Activated CD8-positive, alpha-beta memory T cell treated with anti-CD3 and anti-CD28 coated beads, Interleukin-2, amount 50 U/mL, for 48 hours (primary cell): ENCODE data around the gene TNRC6C.
A peak's percentile ranks its signal among the peaks of the same experiment; 100 is the strongest.
"Not testable (repeated sequence)": the region's sequence is repeated elsewhere in the genome, so short reads cannot be mapped to it uniquely, and the experiment has no call there.

Experiments used
- DNase-seq: peaks from one replicate; pipeline ENCODE4 v3.0.0-alpha.2; 2020

Gene TNRC6C

DNA sequence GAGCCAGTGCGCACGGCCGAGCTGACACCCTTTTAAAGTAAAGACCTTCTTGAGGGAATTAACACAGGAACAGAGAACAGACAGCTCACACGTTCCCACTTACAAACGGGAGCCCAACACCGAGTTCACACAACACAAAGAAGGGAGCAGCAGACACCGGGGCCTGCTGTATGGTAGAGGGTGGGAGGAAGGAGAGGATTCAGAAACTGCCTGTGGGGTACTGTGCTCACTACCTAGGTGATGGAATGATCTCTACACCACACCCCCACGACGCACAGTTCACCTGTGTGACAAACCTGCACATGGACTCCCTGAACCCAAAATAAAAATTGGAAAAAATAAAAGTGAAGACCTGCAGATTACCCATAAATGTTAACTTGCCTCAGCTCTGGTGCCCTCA lies 137.6 kb downstream of the TNRC6C start:
- DNase-seq: no peak

DNA sequence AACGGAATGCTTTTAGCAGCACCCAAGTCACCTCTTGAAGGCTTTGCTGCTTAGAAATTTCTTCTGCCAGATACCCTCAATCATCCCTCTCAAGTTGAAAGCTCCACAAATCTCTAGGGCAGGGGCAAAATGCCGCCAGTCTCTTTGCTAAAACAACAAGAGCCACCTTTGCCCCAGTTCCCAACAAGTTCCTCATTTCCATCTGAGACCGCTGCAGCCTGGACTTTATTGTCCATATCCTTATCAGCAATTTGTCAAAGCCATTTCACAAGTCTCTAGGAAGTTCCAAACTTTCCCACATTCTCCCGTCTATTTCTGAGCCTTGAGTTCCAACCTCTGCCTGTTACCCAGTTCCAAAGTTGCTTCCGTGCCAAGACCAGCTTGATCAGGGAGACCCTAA lies 142.6 kb downstream of the TNRC6C start:
- DNase-seq: no peak

DNA sequence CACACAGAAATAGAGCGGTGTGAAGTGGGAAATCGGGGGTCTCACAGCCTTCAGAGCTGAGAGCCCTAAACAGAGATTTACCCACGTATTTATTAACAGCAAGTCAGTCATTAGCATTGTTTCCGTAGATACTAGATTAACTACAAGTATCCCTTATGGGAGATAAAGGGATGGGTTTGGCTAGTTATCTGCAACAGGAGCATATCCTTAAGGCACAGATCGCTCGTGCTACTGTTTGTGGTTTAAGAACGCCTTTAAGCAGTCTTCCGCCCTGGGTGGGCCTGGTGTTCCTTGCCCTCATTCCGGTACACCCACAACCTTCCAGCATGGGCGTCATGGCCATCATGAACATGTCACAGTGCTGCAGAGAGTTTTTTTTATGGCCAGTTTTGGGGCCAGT lies 143.0 kb downstream of the TNRC6C start:
- no peak for DNase-seq

DNA sequence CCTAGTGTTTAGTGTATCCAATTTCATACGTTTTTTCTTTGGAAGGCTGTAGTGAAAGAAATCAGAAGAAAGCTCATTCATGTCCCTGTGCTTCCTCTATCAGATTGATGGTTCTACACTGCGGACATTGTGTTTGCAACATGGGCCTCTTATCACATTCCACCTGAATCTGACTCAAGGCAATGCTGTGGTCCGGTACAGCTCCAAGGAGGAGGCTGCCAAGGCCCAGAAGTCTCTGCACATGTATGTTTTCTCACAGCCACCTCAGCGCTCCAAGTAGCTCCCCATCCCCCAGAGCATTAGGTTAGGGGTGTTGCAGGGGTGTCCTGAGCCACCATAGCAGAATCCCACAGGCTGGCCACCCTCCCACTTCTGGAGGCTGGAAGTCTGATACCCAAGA lies 144.8 kb downstream of the TNRC6C start:
- no peak for DNase-seq

DNA sequence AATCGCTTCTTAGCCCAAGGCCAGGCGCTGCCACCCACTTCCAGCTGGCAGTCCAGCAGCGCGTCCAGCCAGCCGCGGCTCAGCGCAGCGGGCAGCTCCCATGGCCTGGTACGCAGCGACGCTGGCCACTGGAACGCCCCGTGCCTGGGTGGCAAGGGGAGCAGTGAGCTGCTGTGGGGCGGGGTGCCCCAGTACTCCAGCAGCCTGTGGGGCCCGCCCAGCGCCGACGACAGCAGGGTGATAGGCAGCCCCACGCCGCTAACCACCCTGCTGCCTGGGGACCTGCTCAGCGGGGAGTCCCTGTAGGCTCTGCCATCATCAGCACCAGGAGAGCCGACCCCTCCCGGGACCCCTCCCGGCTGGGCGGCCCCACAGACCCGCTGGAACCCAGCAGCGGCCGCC lies 146.0 kb downstream of the TNRC6C start:
- DNase-seq: no peak

DNA sequence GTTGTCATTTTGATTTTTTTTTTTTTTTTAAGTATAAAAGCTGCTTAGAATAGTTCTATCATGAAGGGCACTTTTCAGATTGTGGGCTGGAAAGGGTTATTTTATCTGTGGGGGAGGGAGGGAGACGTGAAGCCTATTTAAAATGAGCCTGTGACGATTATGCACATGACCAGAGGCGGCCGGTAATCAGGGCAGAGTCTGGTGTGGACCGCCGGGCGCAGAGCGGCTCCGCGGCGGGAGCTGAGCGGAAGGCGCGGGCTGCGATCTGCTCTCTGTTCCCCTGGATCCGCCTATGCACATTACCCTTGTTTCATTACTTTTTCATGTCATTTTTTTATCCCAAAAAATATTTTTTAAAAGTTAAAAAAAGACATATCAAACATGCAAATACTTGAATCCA lies 146.6 kb downstream of the TNRC6C start:
- DNase-seq: no peak

DNA sequence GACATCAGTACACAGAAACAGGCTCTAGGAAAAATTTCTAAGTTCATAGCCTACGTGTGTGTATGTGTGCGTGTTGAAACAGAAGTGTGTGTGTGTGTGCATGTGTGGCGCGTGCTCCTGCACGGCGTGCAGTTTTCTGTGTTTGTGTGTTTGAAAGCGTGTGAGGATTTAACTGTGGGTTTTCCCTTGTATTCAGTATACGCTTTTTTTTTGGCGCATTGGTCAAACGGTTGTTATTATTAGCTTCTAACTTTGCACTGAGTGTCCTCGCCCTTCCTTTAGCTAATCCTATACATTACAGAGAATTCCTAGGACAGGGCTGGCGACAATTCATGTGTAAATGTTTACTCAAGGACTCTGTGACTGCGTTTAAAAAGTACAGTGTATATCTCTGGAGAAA lies 147.0 kb downstream of the TNRC6C start:
- no peak for DNase-seq

DNA sequence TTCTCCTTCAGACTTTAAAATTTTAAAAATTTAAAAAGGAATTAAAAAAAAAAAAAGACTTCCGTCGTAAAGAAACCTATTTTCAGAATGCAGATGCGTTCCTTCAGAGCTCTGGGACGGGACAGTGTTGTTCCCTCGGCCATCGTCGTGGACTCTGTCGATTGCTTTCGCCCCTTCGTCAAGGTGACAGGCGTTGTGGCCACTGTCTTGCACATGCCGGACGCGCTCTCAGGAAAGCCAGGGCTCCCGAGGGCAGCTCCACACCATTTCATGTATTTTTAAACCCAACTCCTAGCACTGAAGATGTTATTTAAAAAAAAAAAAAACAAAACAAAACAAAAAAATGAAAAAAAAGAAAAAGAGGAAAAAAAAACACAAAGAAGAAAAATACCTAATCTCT lies 147.7 kb downstream of the TNRC6C start:
- DNase-seq: no peak

DNA sequence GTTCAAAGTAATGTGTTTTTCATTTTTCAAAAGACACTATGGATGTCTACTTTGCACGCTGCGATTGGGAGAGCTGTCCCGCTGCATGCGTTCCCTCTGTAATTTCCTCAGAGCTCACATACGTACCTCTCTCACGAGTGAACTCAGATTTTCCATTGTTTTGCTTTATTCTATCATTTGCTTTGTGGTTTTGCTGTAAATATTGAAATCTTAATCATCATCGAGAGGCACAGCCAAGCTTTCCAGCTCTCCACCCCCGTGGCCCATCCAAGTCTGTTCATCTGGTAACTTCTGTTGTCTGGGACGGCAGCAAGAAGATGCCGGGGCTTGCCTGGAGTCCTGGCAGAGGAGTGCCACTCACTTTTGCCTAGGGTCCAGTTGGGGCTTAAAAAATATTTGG lies 149.0 kb downstream of the TNRC6C start:
- no peak for DNase-seq

DNA sequence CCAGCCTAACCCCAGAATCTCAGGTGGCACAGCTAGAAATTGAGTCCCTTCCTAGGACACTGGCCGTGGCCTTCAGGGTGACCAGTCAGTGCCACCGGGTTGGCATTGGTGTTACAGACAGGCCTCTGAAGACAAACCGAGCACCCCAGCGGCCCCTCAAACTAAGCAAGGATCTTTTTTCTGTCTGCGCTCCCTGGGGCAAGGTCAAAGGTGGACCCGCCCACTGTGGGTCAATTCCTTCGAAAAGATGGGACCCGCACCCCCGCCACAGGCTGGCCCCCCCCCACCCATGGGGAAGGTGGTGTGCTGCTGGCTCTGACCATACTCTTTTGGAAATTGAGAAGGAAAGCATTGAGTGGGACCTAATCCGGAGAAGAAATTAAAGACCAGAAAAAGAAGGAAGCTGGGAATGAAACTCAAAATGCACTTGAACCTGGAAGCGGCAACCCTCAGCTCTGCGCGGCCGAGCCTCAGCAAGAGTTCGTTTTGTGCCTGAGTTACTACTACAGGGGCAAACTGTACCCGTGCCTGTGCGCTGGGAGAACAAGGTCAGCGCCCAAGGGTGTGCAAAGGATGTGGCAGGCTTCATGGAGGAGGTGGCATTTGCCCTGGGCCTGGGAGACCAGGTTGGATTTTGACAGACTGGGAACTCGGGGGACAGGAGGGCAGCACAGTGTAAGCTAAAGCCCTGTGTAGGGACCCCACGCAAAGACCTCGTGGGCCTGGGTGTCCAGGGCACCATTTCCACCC lies 149.6 kb downstream of the TNRC6C start:
- no peak for DNase-seq

DNA sequence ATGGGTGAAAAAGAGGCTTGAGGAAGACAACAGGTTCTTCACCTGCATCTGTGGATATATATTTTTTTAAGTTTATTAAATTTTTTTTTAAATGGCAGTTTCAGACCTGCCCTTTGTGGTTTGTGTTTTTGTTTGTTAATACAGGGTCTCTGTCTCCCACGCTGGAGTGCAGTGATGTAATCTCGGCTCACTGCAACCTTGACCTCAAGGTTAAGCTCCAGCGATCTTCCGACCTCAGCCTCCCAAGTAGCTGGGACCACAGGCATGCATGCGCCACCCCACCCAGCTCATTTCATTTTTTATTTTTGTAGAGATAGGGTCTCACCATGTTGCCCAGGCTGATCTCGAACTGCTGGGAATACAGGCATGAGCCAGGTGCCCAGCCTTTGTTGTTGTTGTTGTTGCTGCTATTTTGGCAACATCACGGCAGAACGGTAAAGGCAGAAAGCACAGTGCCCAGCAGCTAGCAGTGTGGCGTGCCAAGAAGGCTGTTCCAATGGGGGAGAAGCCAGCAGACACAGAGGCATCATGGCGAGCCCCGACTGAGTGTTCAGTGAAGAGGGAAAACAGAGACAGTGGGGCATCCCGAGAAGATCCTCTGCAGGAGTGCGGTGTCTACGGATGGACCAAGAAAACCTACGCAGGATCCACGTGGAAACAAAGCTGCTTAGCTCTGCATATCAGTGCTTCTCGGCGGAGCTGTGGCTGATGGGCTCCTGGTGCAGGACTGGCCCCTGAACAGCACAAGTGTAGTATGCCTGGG lies 150.4 kb downstream of the TNRC6C start:
- no peak for DNase-seq

DNA sequence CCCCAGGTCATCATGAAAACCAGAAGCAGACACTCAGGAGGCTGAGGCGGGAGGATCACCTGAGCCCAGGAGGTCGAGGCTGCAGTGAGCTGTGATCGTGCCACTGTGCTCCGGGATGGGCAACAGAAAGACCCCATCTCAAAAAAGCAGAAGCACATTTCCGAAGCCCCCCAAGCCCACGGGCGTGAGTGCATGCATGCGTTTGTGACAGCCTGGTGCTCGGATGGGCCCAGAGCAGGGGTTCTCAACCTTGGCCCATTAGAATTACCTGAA lies 150.9 kb downstream of the TNRC6C start:
- DNase-seq: no peak

DNA sequence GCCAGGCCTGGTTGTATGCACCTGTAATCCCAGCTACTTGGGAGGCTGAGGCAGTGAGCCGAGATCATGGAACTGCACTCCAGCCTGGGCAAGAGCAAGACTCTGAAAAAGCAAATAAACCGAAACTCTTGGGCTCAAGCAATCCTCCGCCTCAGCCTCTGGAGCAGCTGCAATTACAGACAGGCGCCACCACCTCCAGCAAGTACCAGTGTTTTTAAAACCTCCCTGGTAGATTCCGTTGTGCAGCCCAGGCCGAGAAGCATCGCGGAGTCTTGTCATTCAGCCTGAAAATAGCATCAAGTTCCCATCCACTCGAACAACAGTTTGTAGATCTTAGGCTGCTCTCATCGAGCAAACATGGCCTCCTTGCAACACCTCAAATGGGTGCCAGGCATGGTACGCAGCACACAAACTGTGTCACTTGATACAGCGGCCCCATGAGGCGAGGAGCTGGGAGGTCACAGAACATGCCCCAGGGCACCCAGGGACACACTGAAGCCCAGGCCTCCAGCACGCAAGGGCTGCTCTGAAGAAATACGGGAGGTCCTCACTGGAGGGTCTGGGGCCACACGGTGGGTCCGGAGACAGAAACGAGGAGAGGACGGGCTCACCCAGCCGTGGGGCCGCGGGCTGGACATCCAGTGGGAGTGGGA lies 152.0 kb downstream of the TNRC6C start:
- DNase-seq: no peak

DNA sequence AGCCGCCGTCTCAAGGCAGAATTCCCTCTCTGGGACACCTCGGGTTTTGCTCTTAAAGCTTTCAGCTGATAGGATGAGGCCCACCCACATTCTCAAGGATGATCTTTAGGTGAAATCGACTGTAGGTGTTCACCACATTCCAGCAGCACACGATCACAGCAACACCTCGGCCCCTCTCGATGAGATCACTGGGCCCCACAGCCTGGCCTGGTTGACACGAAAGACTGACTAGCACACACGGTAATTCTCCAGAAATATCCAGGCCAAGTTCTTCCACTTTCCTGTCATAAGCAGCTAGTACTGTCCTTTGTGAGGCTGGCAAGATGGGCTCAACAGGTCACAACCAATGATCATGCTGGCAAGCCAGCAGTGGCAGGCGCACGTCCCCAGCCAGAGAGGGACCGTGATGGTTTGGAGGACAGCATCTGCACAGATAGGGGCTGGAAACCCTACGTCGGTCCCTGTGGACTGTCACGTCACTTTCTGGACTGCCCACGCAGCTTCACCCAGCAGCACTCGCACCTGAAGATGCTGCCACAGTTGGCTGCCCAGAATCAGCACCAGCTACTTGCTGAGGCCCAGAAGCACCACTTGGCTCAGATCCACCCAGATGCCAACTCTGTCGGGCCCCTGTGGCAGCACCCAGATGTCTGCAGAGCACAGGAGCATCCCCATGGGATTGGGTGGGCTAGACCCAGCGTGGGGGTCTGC lies 152.7 kb downstream of the TNRC6C start:
- DNase-seq: no peak

DNA sequence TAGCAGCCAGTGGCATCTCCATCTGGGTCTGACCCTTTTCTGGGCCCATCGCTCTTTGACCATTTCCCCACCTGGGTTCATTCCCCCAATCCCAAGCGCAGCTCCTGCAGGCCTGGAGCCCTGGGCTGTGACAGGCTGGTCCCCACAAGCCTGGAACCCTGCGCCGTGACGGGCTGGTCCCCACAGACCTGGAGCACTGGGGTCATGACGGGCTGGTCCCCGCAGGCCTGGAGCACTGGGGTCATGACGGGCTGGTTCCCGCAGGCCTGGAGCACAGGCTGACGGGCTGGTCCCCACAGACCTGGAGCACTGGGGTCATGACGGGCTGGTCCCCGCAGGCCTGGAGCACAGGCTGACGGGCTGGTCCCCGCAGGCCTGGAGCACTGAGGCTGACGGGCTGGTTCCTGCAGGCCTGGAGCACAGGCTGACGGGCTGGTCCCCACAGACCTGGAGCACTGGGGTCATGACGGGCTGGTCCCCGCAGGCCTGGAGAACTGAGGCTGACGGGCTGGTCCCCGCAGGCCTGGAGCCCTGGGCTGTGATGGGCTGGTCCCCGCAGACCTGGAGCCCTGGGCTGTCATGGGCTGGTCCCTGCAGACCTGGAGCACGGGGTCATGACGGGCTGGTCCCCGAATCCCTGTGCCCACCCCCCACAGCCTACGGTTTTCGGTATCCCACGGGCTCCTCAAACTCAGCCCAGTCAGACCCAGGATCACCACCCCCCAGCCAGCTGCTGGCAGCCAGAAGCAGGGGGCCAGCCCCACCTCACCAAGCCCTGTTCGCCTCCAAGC lies 153.4 kb downstream of the TNRC6C start:
- no peak for DNase-seq

DNA sequence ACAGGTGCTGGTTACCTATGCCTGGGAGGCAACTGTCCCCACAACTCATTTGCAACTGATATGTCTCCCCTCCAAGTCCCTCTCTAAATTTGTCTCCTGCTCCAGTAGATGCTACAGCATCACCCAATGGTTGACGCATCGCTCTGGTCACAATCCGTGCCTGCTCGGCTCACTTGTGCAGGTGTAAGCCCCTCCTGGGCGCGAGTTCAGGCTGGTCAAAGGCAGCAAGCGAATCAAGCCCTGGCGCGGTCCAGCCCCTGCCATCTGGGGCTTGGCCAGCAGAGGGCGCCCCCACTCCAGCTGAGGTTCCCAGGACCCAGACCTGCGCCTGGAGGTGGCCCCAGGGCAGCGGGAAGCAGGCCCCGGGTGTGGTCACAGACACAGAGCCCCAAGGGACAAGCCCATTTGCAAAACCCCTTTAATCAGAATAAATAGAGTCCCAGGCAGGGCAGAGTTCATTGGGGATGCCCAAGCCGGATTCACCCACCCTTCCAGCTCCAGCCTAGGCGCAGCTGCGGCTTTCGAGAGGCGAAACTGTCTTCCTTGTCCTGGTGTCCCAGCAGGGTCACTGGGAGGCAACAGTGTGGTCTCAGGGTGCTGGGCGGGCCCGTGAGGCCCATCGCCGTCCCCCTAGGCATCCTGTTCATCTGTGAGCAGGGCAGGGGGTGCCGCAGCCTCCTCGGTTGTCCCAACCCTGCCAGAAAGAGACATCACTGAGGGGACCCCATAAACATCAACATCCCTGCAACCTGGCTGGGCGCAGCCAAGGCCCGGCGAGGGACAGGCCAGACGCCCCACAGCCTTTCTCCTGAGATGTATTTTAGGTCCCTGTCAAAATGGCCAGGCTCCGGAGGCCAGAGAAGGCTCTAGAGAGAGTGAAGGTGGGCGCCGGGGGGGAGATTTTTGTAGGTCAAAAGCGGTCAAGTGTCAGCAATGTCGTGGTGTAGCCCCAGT lies 154.3 kb downstream of the TNRC6C start:
- peak; percentile 99 for DNase-seq

DNA sequence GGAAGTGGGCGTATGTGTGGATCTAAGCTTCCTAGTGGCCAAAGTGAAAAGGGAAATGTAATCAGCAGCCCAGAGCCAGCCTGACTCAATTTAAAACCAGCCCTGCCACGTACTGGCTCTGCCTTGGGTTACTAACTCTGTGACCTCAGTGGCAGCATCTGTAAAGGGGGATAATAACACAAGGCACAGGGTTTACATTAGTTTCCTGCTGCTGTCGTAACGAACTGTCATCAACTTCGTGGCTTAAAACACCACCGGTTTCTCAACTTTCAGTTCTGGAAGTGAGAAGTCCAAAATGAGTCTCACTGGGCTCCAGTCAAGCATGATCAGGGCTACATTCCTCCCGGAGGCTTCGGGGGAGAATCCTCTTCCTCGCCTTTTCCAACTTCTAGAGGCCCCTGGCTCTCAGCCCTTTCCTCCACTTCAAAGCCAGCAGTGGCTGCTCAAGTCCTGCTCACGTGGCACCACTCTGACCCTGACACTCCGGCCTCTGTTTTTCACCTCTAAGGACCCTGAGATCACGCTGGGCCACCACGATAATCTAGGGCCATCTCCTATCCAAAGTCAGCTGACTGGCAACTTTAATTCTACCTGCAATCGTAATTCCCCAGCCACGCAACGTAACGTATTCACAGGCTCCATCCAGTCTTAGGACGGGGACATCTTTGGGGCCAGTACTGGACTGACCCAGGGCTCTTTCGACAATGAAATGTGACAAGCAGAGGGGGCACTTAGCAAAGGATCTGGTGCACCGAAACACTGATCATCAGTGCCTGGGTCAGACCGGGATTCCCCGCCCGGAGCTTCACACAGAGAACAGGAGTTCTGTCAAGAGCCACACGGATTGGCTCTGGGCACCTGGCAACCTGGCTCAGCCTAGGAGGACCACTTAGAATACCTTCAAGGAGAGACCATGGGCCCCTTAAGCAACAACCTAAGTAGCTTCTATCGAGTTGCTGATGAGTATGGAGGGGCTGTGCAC lies 155.6 kb downstream of the TNRC6C start:
- no peak for DNase-seq

DNA sequence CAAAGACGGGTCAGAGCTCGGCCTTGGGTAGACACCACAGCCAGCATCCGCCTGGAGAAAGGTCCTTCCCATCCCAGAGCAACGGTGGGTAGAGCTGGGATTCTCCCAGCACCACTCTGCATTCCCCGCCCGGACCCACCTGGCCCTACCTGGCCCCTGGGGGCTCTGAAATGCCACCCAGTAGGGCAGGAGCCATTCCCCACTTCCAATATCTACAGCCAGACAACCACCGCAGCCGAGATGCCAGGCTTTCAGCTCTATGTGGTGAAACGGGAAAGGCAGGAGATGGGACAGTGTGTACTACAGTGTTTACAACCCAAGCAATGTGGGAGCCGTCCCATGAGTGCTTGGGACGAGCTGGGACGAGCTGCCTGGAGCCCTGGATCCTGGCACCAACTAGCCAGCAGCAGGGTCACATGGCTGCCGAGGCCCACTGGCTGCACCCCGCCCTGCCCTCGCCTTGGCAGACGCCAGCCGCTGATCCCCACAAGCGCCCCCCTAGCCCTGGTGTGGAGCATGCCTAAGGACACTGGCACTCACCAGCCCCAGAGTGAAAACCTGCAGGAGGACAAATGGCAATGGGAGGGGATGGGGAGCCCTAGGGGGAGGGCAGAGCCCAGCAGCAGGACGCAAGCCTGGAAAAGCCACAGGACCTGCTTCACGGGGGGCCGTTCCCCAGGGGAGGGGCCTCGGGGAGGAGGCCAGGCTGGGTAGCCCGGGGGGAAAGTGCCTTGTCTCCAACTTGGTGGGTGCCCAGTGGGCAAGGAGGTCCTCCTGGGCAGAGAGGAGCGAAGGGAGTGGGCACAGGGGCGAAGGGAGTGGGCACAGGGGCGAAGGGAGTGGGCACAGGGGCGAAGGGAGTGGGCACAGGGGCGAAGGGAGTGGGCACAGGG lies 156.6 kb downstream of the TNRC6C start:
- no peak for DNase-seq

DNA sequence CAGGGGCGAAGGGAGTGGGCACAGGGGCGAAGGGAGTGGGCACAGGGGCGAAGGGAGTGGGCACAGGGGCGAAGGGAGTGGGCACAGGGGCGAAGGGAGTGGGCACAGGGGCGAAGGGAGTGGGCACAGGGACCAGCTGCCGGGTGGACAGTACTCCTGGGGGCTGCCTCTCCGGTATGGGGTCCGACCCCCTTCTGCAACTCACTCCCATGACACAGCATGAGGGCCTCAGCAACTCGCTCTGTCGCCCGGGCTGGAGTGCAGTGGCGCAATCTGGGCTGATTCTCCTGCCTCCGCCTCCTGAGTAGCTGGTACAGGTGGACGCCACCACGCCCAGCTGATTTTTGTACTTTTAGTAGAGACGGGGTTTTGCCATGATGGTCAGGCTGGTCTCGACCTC lies 157.3 kb downstream of the TNRC6C start:
- DNase-seq: not testable (repeated sequence)
